Activated T-cell treated with anti-CD3 and anti-CD28 coated beads, Interleukin-2, amount 50 U/mL, for 72 hours (primary cell): ENCODE data around the gene TBPL1. TPM values are rescaled to one million over a fixed set of nuclear protein-coding genes. Genes with fewer than 3 reads are reported as not detected.

Experiments used
- ATAC-seq, 2 donors: fragments of 150-1000 bp; cut with Tn5 transposase; replicated peaks in 1 of 2; 2 replicates each; pipeline ENCODE4 v1.10.0; 2021; ENCODE audit warnings: moderate library complexity in 2 of 2, mild to moderate bottlenecking in 1 of 2
- DNase-seq, 2 donors: peaks; one replicate each; pipeline ENCODE4 v3.0.0; 2021 to 2022; ENCODE audit warnings: mixed read lengths in 1 of 2
- H3K27ac Mint-ChIP-seq: one replicate; pipeline ENCODE4 v1.8.0; 2022; ENCODE audit warnings: mild to moderate bottlenecking, moderate library complexity, mixed read lengths
- H3K27me3 Mint-ChIP-seq: one replicate; pipeline ENCODE4 v1.8.0; 2022; ENCODE audit warnings: low read depth, mixed read lengths
- H3K36me3 Mint-ChIP-seq, 2 donors: one replicate each; pipeline ENCODE4 v1.8.0; 2022; ENCODE audit warnings: mixed read lengths in 2 of 2, mild to moderate bottlenecking in 1 of 2; ENCODE audit not compliant: insufficient read depth in 2 of 2
- H3K4me1 Mint-ChIP-seq: one replicate; pipeline ENCODE4 v1.8.0; 2022; ENCODE audit warnings: low read depth, mixed read lengths
- H3K4me3 Mint-ChIP-seq, 2 donors: one replicate each; pipeline ENCODE4 v1.8.0; 2022; ENCODE audit warnings: mild to moderate bottlenecking in 2 of 2, mixed read lengths in 2 of 2, moderate library complexity in 2 of 2
- H3K9me3 Mint-ChIP-seq, 2 donors: one replicate each; pipeline ENCODE4 v1.8.0; 2022; ENCODE audit warnings: mixed read lengths in 2 of 2
- total RNA-seq, 2 donors: library from RNA; stranded (reverse); gene quantifications; one replicate each; pipeline ENCODE4 v1.2.3, GENCODE V29; 2022

The TBPL1 gene
- total RNA-seq, 2 donors from 2014 or later, result 32.9 to 34.7 TPM

DNA sequence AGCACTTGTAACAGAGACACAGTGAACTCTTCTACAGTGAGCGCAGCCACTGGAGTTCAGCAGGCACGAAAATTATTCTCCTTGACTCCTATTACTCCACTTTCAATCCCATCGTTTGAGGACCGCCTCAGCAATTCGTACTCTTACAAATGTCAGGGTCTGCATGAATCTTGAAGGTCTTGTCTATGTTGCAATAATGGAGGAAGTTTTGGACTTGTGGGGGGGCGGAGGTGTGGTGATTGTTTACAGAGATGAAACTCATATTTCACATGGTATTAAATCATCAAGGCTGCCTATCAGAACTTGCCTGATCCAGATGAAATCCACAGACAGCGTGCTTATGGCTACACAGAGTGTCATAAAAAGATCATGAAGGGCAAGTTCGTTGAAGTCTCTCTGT, 57.4 kb downstream of the TBPL1 start:
- no peak overlapping the region for H3K27ac Mint-ChIP-seq
- no peak overlapping the region for H3K4me3 Mint-ChIP-seq
- DNase-seq (no peak), ATAC-seq (no peak)
- no peaks in the 10 kb centered on the region for H3K27me3 Mint-ChIP-seq
- peaks cover 15% of the 10 kb centered on the region for H3K4me1 Mint-ChIP-seq
- no peaks in the 10 kb centered on the region for H3K36me3 Mint-ChIP-seq
- H3K9me3 Mint-ChIP-seq, result no peaks in the 10 kb centered on the region

DNA sequence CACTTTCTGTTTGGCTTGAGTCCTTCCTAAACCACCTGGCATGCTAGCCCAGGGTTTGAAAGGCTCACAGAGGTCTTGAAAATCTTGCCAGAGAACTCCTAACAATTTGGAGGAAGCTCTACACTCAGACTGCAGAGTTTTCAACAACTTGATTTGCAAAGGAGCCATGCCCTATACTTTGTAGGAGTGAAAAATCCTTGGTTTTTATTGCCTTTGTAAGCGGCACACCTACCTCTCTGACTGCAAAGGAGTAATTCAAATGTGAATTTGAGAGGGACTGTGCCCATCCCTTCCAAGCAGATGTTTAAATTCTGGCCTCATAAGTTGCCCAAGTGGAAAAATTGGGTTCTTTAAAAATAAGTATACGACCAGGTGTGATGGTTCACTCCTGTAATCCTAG, 58.0 kb downstream of the TBPL1 start:
- Mint-ChIP-seq H3K4me1 (peaks cover 15% of the 10 kb centered on the region), H3K4me3 (no peak overlapping the region), H3K27ac (no peak overlapping the region), H3K36me3 (no peaks in the 10 kb centered on the region), H3K9me3 (no peaks in the 10 kb centered on the region), H3K27me3 (no peaks in the 10 kb centered on the region)
- no peak for ATAC-seq
- DNase-seq, result no peak

DNA sequence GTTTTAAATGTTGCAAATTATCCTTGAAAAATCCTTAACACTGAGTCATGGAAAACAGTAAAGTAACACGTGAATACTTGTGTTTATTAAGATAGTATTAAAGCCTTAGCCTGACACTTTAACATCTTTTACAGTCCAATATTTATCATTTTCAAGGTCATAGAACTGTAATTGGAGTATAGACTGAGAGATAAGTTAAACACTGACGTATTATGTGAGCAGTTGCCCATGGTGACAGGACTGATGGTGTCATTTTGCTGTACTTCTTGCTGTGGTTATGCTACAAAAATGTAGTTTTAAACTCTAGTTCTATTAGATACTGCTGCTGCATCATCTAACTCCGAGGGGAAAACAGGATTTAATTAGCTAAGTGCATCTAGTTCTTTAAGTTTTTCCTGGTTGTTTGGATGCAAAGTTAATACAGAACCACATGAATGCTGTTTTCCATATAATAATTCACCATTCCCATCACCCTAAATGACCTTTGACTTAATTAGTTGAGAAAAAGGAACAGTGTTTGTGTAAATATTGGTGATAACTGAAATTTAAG, 61.6 kb downstream of the TBPL1 start:
- peaks cover 14% of the 10 kb centered on the region for H3K4me1 Mint-ChIP-seq
- no peaks in the 10 kb centered on the region for H3K27me3 Mint-ChIP-seq
- H3K9me3 Mint-ChIP-seq, result no peaks in the 10 kb centered on the region
- DNase-seq (no peak), ATAC-seq (no peak)
- H3K36me3 Mint-ChIP-seq, result no peaks in the 10 kb centered on the region
- H3K4me3 Mint-ChIP-seq, result no peak overlapping the region
- no peak overlapping the region for H3K27ac Mint-ChIP-seq

DNA sequence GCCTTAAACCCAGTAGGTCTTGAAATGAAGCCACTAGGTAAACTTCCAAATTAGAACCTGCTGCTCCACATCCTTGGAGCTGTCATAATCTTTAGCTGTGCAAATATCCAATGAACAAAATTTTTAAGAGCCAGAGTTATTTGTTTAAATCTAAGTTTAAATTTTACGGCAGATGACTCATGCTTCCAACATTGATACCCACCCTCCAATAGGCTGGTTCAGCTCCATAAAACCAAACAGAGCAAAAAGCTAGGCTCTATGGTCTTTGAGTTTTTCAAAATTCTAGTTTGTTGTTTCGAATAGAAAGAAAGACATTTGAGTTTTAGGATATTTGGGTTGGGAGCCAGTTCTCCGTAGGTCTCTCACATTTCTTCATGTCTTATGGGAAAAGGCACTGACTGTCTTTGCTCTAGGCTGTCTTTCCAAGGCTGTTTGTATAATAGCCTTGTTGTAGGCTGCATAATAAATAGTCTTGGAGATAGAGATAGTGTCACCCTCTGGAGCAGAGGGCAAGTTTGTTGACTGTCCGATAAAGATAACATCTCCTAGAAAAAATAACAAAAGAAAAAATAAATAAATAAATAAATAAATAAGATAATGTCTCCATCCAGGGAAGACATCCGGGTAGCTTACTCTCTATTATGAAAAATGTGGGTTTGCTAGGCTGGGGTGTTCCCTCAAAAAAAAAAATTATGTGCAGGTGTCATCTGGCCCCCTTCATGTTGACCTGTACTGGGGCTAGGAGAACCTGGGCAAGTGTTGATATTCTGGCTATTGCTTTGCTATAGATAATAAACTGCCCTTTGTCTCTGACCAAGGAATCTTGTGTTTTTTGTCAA, 62.9 kb downstream of the TBPL1 start:
- Mint-ChIP-seq H3K4me3 (no peak overlapping the region), H3K27me3 (peaks cover 4% of the 10 kb centered on the region), H3K4me1 (peaks cover under 1% of the 10 kb centered on the region), H3K27ac (no peak overlapping the region), H3K36me3 (no peaks in the 10 kb centered on the region), H3K9me3 (no peaks in the 10 kb centered on the region)
- ATAC-seq (no peak), DNase-seq (no peak)

DNA sequence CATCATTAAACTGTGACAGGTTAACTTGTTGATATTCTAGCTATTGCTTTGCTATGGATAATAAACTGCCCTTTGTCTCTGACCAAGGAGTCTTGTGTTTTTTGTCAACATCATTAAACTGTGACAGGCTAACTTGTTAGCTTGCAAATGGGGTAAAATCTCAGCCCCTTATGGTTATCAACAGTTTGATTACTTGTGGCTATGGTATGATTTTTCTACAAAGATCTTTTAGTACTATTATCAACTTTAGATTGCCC, 63.5 kb downstream of the TBPL1 start:
- no peak for ATAC-seq
- Mint-ChIP-seq H3K9me3 (no peaks in the 10 kb centered on the region), H3K4me1 (peaks cover 4% of the 10 kb centered on the region), H3K27ac (no peak overlapping the region), H3K27me3 (peaks cover 10% of the 10 kb centered on the region), H3K36me3 (no peaks in the 10 kb centered on the region), H3K4me3 (no peak overlapping the region)
- DNase-seq, result no peak

DNA sequence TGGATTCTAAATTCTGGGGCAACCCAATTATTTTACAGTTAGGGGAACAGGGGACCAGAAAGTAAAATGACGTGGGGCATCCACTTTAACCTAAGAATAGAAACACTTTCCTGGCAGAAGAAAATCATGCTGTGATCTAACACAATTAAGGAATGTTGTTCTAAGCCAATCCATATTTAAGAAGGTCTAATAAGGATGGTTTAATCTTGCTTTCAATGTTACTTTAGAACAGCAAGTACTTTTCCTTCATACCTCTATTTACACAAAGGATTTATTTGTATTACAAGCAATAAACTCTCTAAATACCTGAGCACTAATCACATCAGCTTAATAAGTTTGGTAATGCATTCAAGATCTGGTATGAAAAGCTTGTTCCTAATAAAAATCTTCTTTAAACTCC, 67.0 kb downstream of the TBPL1 start:
- ATAC-seq (no peak), DNase-seq (no peak)
- Mint-ChIP-seq H3K4me1 (peaks cover 7% of the 10 kb centered on the region), H3K27ac (no peak overlapping the region), H3K9me3 (no peaks in the 10 kb centered on the region), H3K36me3 (no peaks in the 10 kb centered on the region), H3K4me3 (no peak overlapping the region), H3K27me3 (peaks cover 12% of the 10 kb centered on the region)

DNA sequence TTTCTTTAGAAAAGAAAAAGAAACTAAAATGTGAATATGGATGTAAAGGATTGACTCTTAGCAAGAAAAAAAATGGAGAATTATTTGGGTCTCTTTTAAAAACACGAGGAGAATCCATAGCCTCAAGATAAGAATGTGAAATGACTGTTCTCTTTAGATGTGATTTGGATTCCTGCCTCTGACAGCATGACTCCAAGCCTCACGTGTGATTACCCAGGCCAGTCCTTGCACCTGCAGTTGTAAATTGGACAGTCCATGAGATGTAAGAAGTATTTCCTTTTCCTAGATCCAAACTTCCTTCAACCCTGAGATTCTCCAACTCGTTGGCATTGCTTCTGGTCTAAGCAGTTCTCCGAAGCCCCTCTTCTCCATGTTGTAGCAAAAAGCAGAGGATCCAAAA, 67.5 kb downstream of the TBPL1 start:
- ATAC-seq, result no peak
- DNase-seq, result no peak
- no peak overlapping the region for H3K27ac Mint-ChIP-seq
- peaks cover 12% of the 10 kb centered on the region for H3K27me3 Mint-ChIP-seq
- no peaks in the 10 kb centered on the region for H3K9me3 Mint-ChIP-seq
- H3K4me3 Mint-ChIP-seq, result no peak overlapping the region
- H3K4me1 Mint-ChIP-seq, result peaks cover 7% of the 10 kb centered on the region
- H3K36me3 Mint-ChIP-seq, result no peaks in the 10 kb centered on the region

DNA sequence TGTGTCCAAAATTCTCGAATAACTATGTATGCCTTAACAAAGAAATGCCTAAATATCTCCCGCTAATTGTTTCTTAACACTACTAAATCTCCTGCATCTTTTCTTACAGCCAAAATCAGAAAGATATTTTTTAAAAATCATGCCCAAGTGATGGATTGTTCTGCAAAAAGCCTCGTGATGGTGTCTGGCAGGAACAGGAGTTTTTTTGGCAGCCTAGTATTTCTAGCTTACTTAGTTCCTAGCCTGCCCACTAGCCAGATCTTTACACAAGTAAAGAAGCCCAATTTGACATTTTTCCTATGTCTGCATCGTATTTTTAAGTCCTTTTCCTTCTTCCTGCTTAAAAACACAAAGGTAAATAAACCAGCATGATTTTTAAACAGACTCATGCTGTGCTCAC, 67.9 kb downstream of the TBPL1 start:
- H3K27me3 Mint-ChIP-seq, result peaks cover 12% of the 10 kb centered on the region
- H3K4me1 Mint-ChIP-seq, result peaks cover 7% of the 10 kb centered on the region
- no peaks in the 10 kb centered on the region for H3K36me3 Mint-ChIP-seq
- DNase-seq (no peak), ATAC-seq (no peak)
- H3K9me3 Mint-ChIP-seq, result no peaks in the 10 kb centered on the region
- H3K27ac Mint-ChIP-seq, result no peak overlapping the region
- no peak overlapping the region for H3K4me3 Mint-ChIP-seq

DNA sequence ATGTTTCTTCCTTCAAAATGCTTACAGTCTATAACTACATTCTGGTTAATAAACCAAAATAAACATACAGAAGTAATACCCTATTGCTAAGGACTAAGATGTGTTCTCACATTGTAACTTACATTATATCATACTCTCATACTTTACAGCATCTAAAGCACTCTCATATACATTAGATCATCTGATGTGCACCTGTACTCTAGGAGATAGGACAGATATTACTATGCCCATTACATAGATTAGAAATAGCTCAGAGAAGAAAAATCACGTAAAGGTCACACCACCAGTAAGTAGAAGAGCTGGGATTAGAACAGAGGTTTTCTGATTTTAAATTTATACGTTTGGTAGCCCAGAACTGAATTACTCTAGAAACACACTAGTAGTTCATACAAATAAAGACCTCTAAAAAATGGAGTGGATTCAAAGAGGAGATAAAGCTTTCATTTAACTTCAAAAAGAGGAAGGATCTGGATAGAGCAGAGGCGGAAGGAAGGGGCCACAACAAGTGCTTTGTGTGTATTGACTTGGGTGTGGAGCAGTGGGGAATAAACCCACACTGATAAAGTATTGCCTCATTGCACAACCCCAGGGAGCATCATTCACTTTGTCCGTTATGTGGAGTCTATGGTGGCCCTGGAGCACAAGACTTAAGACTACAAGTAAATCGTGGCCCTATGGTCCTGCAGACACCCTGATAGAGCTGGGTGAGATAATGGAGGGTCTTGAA, 68.5 kb downstream of the TBPL1 start:
- no peaks in the 10 kb centered on the region for H3K9me3 Mint-ChIP-seq
- H3K27ac Mint-ChIP-seq, result no peak overlapping the region
- DNase-seq (no peak), ATAC-seq (no peak)
- peaks cover 7% of the 10 kb centered on the region for H3K4me1 Mint-ChIP-seq
- no peaks in the 10 kb centered on the region for H3K36me3 Mint-ChIP-seq
- H3K27me3 Mint-ChIP-seq, result peaks cover 12% of the 10 kb centered on the region
- H3K4me3 Mint-ChIP-seq, result no peak overlapping the region

DNA sequence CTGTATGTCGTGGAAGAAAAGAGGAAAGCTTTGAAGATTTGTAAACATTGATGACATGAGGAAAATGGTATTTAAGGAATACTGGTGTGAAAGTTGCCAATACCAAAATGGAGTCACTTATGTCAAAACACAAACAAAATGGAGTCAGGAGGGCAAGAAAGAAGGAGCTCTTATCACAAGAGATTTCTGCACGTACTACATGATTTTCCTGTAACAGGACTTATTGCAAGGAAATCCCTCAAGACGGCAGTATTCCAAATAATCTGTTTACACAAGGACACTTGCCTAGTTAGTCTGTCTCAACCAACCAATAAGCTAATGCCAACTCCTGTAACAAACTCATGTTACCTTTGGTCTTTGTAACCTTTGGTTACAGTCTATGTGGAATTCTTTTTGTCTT, 69.6 kb downstream of the TBPL1 start:
- H3K36me3 Mint-ChIP-seq, result no peaks in the 10 kb centered on the region
- no peak overlapping the region for H3K27ac Mint-ChIP-seq

DNA sequence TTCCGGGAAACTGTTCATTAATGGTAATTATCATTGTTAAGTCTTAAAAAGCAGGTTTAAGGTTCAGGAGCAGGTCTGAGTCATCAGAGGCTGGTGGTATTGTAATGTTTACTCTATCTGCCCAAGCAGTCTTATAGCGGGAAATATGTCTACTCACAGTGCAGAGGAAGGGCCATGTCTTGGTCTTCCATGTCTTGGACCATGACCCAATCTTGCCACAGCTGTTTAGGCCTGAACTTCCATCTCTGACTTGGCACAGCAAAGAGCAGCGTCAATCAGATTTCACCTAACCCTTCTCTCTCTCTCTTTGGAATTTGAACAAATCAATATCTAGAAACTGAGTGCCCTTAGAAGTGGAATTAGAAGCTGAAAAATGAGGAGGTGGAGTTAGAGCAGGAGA, 73.6 kb downstream of the TBPL1 start:
- Mint-ChIP-seq H3K36me3 (no peaks in the 10 kb centered on the region), H3K4me1 (peaks cover 1% of the 10 kb centered on the region), H3K4me3 (no peak overlapping the region), H3K27me3 (peaks cover 2% of the 10 kb centered on the region), H3K27ac (no peak overlapping the region), H3K9me3 (no peaks in the 10 kb centered on the region)
- DNase-seq (no peak), ATAC-seq (no peak)

More for the DNA sequence above, 69.6 kb downstream of the TBPL1 start:
- H3K27me3 Mint-ChIP-seq, result peaks cover 12% of the 10 kb centered on the region
- no peaks in the 10 kb centered on the region for H3K9me3 Mint-ChIP-seq
- peaks cover 7% of the 10 kb centered on the region for H3K4me1 Mint-ChIP-seq
- H3K4me3 Mint-ChIP-seq, result no peak overlapping the region
- ATAC-seq, result no peak
- no peak for DNase-seq

DNA sequence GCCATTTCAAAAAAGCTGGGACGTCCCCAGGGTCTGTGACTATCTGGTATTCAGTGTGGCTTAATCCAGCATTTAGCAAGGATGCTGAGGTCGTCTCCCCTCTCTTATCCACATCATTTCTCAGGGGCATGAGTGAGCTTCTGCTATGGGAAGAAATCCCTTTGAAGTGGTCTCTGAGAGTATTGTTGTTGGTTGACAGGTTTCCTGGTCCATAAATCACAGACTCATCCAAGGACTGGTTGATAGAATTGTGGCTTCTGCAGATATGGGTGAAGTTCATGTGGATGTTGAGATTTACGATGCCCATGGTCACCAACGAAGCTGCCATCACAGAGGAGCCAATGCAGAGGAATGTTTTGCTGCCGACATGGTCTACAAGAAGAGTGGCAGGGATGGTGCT, 75.4 kb downstream of the TBPL1 start:
- Mint-ChIP-seq H3K27ac (no peak overlapping the region), H3K9me3 (no peaks in the 10 kb centered on the region), H3K4me3 (no peak overlapping the region), H3K36me3 (no peaks in the 10 kb centered on the region), H3K27me3 (no peaks in the 10 kb centered on the region), H3K4me1 (no peaks in the 10 kb centered on the region)
- DNase-seq (no peak), ATAC-seq (no peak)

DNA sequence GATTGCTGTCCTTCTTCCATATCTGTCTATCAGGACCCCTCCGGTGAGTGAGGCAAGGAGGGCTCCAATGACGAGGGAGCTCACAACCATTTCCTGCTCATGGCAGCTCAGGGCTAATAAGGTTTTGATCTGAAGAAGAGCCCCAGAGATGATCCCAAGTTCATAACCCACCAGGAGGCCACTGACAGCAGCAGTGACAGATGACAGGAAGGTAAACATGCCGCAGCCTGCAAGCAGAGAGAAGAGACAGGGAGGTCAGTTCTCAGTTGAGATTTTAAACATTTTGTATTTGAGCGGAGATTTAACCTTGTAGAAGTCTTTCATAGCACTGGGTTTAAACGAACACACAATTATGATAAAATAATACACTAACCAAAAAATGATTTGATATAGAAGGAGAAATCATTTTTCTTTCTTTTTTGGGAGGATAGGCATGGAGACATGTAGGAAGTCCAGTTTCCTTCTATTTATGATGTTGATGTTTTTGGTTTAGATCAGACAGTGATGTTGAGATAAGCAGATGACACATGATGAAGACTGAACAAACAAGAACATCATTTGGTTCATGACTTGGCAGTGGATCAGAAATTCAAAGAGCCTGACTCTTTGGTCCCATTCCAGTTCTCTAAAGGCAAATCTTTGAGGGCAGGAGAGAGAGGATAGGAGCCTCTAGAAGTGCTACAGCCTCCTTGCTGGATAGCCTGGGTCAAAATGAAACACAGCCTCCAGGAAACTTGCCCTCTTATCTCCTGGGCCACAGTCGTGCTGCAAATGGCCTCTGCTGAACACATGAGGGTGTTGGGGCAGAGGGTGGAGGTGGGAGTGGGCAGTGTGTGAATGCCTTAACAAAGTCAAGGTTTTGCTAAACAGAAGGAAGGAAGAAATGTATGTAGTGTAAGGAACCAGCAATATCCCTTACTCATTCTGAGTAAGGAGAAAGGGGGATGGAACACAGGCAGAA, 76.8 kb downstream of the TBPL1 start:
- no peaks in the 10 kb centered on the region for H3K9me3 Mint-ChIP-seq
- H3K4me3 Mint-ChIP-seq, result no peak overlapping the region
- H3K4me1 Mint-ChIP-seq, result peaks cover 5% of the 10 kb centered on the region
- no peaks in the 10 kb centered on the region for H3K27me3 Mint-ChIP-seq
- DNase-seq, result no peak
- H3K27ac Mint-ChIP-seq, result no peak overlapping the region
- no peaks in the 10 kb centered on the region for H3K36me3 Mint-ChIP-seq
- ATAC-seq, result no peak
